ENCODE measurements around the gene ATP4A. TPM values are rescaled to one million over a fixed set of nuclear protein-coding genes. Genes with fewer than 3 reads are reported as not detected.
"Not testable (repeated sequence)": the region's sequence is repeated elsewhere in the genome, so short reads cannot be mapped to it uniquely, and the experiment has no call there.

ATP4A gene
- total RNA-seq, 1 experiment from 2014 or later = not detected

DNA sequence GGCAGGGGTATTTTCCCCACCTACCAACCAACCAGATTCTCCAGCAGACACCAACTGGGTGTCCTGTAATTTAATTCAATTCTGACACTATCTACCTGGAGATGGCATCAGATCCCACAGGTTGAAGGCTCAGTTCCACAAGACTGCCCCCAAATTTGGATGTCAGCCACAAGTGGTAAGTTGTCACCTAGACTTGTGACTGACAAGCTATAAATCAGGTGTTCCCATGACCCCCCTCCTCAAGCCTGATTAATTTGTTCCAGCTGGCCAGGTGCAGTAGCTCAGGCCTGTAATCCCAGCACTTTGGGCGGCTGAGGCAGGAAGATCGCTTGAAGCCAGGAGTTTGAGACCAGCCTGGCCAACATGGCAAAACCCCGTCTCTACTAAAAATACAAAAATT, 38.5 kb upstream of the ATP4A start:
- DNase-seq = no peak
- H3K4me1 Mint-ChIP-seq (ENCODE audit: low read depth, unreplicated experiment) = peaks cover 14% of the 10 kb centered on the region
- POLR2A ChIA-PET = no interaction called here
- no peaks in the 10 kb centered on the region for H3K27me3 Mint-ChIP-seq (ENCODE audit: insufficient read depth, unreplicated experiment)
- no TSS peak for BruUV-seq (replicated peaks)
- CTCF ChIA-PET = interaction anchor here (0.7 kb wide), 1 partner anchor 10 kb away, joined by 3 read pairs; the partner anchor contains the start of gene HAUS5
- intact Hi-C loops (cut with micrococcal nuclease; ENCODE audit: unreplicated experiment) = no loop called here
- Histone ChIP-seq H3K27me3 (replicated peaks; ENCODE audit: control insufficient read depth, insufficient read depth, low read length) (no peaks in the 10 kb centered on the region), H3K36me3 (ENCODE audit: control insufficient read depth, insufficient read depth, low read length) (no peaks in the 10 kb centered on the region), H3K9me3 (peaks cover 10% of the 10 kb centered on the region), H3K4me3 (ENCODE audit: low read depth, low read length) (no peak overlapping the region), H3K4me1 (peaks cover 11% of the 10 kb centered on the region)
- H3K9me3 Mint-ChIP-seq (ENCODE audit: unreplicated experiment) = peaks cover 21% of the 10 kb centered on the region
- no peak overlapping the region for H3K4me3 Mint-ChIP-seq (ENCODE audit: unreplicated experiment)
- H3K27ac Mint-ChIP-seq (ENCODE audit: unreplicated experiment) = no peak overlapping the region
- no peaks in the 10 kb centered on the region for H3K36me3 Mint-ChIP-seq (ENCODE audit: insufficient read depth, unreplicated experiment)
- TF ChIP-seq, protein P1, sequence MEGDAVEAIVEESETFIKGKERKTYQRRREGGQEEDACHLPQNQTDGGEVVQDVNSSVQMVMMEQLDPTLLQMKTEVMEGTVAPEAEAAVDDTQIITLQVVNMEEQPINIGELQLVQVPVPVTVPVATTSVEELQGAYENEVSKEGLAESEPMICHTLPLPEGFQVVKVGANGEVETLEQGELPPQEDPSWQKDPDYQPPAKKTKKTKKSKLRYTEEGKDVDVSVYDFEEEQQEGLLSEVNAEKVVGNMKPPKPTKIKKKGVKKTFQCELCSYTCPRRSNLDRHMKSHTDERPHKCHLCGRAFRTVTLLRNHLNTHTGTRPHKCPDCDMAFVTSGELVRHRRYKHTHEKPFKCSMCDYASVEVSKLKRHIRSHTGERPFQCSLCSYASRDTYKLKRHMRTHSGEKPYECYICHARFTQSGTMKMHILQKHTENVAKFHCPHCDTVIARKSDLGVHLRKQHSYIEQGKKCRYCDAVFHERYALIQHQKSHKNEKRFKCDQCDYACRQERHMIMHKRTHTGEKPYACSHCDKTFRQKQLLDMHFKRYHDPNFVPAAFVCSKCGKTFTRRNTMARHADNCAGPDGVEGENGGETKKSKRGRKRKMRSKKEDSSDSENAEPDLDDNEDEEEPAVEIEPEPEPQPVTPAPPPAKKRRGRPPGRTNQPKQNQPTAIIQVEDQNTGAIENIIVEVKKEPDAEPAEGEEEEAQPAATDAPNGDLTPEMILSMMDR (IDR thresholded peaks at IDR 0.05; ENCODE audit: insufficient read depth in 1 of 2, low read depth in 1 of 2, low read length in 1 of 2, severe bottlenecking in 1 of 2, unreplicated experiment in 1 of 2) = no peak

DNA sequence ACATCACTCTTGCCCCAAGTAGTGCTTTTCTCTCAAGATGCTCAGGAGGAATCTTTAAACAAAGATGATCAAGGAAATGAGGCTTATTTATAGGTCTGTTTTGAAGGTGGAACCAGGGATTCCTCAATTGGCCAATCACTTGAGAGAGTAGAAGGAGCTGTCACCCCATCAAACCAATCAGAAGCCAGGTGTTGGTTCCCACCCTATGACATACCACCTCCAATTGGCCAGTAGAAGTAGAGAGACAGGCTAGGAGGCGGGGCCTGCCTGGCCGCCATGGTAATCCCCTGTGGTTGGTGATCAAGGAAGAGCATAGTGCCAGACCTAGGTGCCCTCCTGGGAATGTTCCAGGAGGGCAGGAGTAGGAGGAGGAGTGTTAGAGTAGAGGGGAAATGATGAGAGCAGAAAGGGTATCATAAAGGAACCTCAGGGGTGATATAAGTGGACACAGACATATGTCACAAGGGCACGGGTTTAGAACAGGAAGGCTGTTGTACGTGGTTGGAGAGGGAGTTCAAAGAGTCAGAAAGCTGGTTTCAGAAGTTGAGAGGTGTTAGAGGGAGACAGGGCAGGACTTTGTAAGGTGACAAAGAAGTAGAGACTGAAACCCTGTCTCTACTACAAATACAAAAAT, 33.0 kb upstream of the ATP4A start:
- CTCF ChIA-PET = no interaction called here
- peaks cover 13% of the 10 kb centered on the region for H3K9me3 Mint-ChIP-seq (ENCODE audit: unreplicated experiment)
- Histone ChIP-seq H3K27me3 (replicated peaks; ENCODE audit: control insufficient read depth, insufficient read depth, low read length) (no peaks in the 10 kb centered on the region), H3K36me3 (ENCODE audit: control insufficient read depth, insufficient read depth, low read length) (no peaks in the 10 kb centered on the region), H3K4me3 (ENCODE audit: low read depth, low read length) (no peak overlapping the region), H3K4me1 (peaks cover 11% of the 10 kb centered on the region), H3K9me3 (no peaks in the 10 kb centered on the region)
- TF ChIP-seq, protein P1 (IDR thresholded peaks at IDR 0.05; ENCODE audit: insufficient read depth in 1 of 2, low read depth in 1 of 2, low read length in 1 of 2, severe bottlenecking in 1 of 2, unreplicated experiment in 1 of 2) = no peak
- intact Hi-C loops (cut with micrococcal nuclease; ENCODE audit: unreplicated experiment) = no loop called here
- no peaks in the 10 kb centered on the region for H3K27me3 Mint-ChIP-seq (ENCODE audit: insufficient read depth, unreplicated experiment)
- POLR2A ChIA-PET = no interaction called here
- no TSS peak for BruUV-seq (replicated peaks)
- no peaks in the 10 kb centered on the region for H3K36me3 Mint-ChIP-seq (ENCODE audit: insufficient read depth, unreplicated experiment)
- peaks cover 9% of the 10 kb centered on the region for H3K4me1 Mint-ChIP-seq (ENCODE audit: low read depth, unreplicated experiment)
- DNase-seq = no peak
- H3K4me3 Mint-ChIP-seq (ENCODE audit: unreplicated experiment) = no peak overlapping the region
- no peak overlapping the region for H3K27ac Mint-ChIP-seq (ENCODE audit: unreplicated experiment)

DNA sequence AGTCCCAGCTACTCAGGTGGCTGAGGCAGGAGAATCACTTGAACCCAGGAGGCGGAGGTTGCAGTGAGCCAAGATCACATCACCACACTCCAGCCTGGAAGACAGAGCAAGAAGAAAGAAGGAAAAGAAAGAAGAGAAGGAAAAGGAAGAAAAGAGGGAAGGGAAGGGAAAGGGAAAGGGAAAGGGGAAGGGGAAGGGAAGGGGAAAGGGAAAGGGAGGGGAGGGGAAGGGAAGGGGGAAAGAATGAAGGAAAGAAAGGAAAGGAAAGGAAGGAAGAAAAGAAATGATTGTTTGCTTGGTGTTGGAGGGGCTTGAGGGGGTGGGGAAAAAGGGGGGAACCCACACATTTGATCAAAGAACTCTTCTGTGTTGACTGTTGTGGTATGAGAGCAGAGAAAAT, 32.5 kb upstream of the ATP4A start:
- TF ChIP-seq, protein P1 (IDR thresholded peaks at IDR 0.05; ENCODE audit: insufficient read depth in 1 of 2, low read depth in 1 of 2, low read length in 1 of 2, severe bottlenecking in 1 of 2, unreplicated experiment in 1 of 2) = no peak
- intact Hi-C loops (cut with micrococcal nuclease; ENCODE audit: unreplicated experiment) = no loop called here
- Histone ChIP-seq H3K4me1 (peaks cover 11% of the 10 kb centered on the region), H3K4me3 (ENCODE audit: low read depth, low read length) (no peak overlapping the region), H3K9me3 (no peaks in the 10 kb centered on the region), H3K27me3 (replicated peaks; ENCODE audit: control insufficient read depth, insufficient read depth, low read length) (no peaks in the 10 kb centered on the region), H3K36me3 (ENCODE audit: control insufficient read depth, insufficient read depth, low read length) (no peaks in the 10 kb centered on the region)
- no peak overlapping the region for H3K27ac Mint-ChIP-seq (ENCODE audit: unreplicated experiment)
- H3K9me3 Mint-ChIP-seq (ENCODE audit: unreplicated experiment) = peaks cover 13% of the 10 kb centered on the region
- peaks cover 9% of the 10 kb centered on the region for H3K4me1 Mint-ChIP-seq (ENCODE audit: low read depth, unreplicated experiment)
- DNase-seq = no peak
- H3K27me3 Mint-ChIP-seq (ENCODE audit: insufficient read depth, unreplicated experiment) = no peaks in the 10 kb centered on the region
- BruUV-seq (replicated peaks) = no TSS peak
- POLR2A ChIA-PET = no interaction called here
- CTCF ChIA-PET = no interaction called here
- H3K36me3 Mint-ChIP-seq (ENCODE audit: insufficient read depth, unreplicated experiment) = no peaks in the 10 kb centered on the region
- H3K4me3 Mint-ChIP-seq (ENCODE audit: unreplicated experiment) = no peak overlapping the region

DNA sequence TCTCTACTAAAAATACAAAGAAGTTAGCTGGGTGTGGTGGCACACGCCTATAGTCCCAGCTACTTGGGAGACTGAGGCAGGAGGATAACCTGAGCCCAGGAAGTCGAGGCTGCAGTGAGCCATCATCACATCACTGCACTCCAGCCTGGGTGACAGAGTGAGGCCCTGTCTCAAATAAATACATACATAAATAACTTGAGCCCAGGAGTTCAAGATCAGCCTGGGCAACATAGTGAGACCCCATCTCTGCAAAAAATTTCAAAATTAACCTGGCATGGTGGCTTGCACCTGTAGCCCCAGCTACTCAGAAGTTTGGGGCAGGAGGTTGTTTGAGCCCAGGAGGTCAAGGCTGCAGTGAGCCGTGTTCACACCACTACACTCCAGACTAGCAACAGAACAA, 31.6 kb upstream of the ATP4A start:
- H3K36me3 ChIP-seq (ENCODE audit: control insufficient read depth, insufficient read depth, low read length); H3K4me3 Mint-ChIP-seq (ENCODE audit: unreplicated experiment); H3K9me3 ChIP-seq; H3K4me3 ChIP-seq (ENCODE audit: low read depth, low read length); H3K36me3 Mint-ChIP-seq (ENCODE audit: insufficient read depth, unreplicated experiment); DNase-seq; intact Hi-C loops (cut with micrococcal nuclease; ENCODE audit: unreplicated experiment); CTCF ChIA-PET; H3K27me3 Mint-ChIP-seq (ENCODE audit: insufficient read depth, unreplicated experiment); BruUV-seq (replicated peaks); H3K27me3 ChIP-seq (replicated peaks; ENCODE audit: control insufficient read depth, insufficient read depth, low read length); H3K4me1 Mint-ChIP-seq (ENCODE audit: low read depth, unreplicated experiment); H3K27ac Mint-ChIP-seq (ENCODE audit: unreplicated experiment): not testable (repeated sequence)
- peaks cover 13% of the 10 kb centered on the region for H3K9me3 Mint-ChIP-seq (ENCODE audit: unreplicated experiment)
- POLR2A ChIA-PET = interaction anchor here (0.7 kb wide), 1 partner anchor 9 kb away, joined by 3 read pairs; no protein-coding TSS in a partner anchor
- peaks cover 11% of the 10 kb centered on the region for H3K4me1 ChIP-seq

Data from Caco-2 (cell line).